ENCODE data around the gene JUNB. TPM values are rescaled to one million over a fixed set of nuclear protein-coding genes. Genes with fewer than 3 reads are reported as not detected.
"Not testable (repeated sequence)": the region's sequence is repeated elsewhere in the genome, so short reads cannot be mapped to it uniquely, and the experiment has no call there.

The JUNB gene
- total RNA-seq, 2 experiments from 2014 or later = 292 to 299 TPM

DNA sequence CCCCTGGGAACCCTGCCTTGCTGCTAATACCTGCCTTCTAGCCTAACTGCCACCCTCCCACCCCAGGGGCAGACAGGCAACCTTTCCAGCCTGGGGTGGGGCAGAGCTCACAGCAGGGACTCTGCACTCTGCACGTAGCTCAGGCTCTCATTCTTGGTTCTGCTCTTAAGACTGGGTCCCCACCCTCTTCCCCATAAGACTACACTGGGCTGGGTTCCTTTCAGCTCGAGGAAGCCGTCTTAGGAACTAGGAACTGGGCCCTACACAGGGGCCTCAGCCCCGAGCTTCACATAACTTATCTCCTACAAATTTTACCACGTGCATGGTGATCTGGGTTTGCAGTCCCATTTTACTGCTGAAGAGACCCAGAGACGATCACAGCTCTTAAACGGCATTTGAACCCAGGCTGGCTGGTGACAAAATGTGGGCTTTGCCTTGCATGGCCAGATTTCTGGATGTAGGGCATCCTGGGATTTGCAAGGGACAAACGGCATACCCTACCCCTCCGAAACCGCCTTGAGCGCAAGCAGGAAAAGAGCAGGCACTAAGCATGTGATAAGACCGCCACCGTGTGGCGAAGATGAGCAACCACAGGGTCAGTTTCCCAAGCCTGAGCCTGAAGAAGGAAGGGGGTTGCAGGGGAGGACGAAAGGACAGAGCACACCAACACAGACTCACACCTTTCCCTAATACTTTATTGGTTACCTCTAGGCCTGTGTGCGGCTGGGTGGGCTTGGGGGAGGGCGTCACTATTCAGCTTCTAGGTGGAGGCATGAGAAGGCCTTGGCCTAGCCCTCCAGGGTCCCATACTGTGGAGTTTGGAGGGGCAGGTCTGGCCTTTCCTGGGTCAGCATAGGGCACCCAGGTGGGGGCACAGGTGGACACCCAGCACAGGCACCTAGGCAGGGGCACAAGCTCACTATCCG, 5.1 kb downstream of the JUNB start:
- H3K9me3 Mint-ChIP-seq = no peaks in the 10 kb centered on the region
- CTCF ChIA-PET = interaction anchor here (0.7 to 14.2 kb wide), 41 partner anchors 10 to 507 kb away, joined by 3 to 480 read pairs (median 4); partner anchors contain the start of genes DNASE2, GET3, RNASEH2A and TNPO2
- H3K4me3 Mint-ChIP-seq = peak overlapping the region; percentile 68
- H3K27me3 Mint-ChIP-seq = no peaks in the 10 kb centered on the region
- intact Hi-C loops (cut with micrococcal nuclease) = loop anchor here (2.0 kb wide), 1 partner anchor 36 kb away; no protein-coding TSS in a partner anchor
- TF ChIP-seq, protein P1, sequence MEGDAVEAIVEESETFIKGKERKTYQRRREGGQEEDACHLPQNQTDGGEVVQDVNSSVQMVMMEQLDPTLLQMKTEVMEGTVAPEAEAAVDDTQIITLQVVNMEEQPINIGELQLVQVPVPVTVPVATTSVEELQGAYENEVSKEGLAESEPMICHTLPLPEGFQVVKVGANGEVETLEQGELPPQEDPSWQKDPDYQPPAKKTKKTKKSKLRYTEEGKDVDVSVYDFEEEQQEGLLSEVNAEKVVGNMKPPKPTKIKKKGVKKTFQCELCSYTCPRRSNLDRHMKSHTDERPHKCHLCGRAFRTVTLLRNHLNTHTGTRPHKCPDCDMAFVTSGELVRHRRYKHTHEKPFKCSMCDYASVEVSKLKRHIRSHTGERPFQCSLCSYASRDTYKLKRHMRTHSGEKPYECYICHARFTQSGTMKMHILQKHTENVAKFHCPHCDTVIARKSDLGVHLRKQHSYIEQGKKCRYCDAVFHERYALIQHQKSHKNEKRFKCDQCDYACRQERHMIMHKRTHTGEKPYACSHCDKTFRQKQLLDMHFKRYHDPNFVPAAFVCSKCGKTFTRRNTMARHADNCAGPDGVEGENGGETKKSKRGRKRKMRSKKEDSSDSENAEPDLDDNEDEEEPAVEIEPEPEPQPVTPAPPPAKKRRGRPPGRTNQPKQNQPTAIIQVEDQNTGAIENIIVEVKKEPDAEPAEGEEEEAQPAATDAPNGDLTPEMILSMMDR (IDR thresholded peaks at IDR 0.05) = peak; percentile 93
- H3K36me3 Mint-ChIP-seq (ENCODE audit: low read depth) = peaks cover 36% of the 10 kb centered on the region
- H3K27ac Mint-ChIP-seq = peak overlapping the region; percentile 87
- H3K4me1 Mint-ChIP-seq (ENCODE audit: low read depth) = peaks cover 34% of the 10 kb centered on the region
- POLR2A ChIA-PET = interaction anchor here (0.7 to 3.6 kb wide), 14 partner anchors 9 to 356 kb away, joined by 3 to 26 read pairs (median 4); partner anchors contain the start of genes HOOK2 and RNASEH2A
- ATAC-seq = peak; percentile 15
- peak; percentile 80 for DNase-seq

DNA sequence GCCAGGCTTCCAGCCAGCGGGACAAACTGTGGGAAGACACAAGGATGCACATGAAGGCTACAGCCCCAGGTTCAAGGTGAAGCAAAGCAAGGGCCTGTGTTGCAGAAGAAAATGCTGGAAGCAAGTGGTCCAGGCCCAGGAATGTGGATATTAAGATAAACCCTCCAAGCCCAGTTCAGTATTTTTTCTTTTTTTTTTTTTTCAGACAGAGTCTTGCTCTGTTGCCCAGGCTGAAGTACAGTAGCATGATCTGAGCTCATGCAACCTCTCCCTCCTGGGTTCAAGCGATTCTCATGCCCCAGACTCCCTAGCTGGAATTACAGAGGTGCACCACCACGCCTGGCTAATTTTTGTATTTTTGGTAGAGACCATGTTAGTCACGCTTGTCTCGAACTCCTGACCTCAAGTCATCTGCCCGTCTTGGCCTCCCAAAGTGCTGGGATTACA, 5.9 kb downstream of the JUNB start:
- DNase-seq (no peak), ATAC-seq (no peak)
- H3K9me3 Mint-ChIP-seq = no peaks in the 10 kb centered on the region
- intact Hi-C loops (cut with micrococcal nuclease) = loop anchor here (2.0 kb wide), 1 partner anchor 36 kb away; no protein-coding TSS in a partner anchor
- POLR2A ChIA-PET = interaction anchor here (0.7 to 3.6 kb wide), 6 partner anchors 14 to 40 kb away, joined by 3 to 26 read pairs (median 9); partner anchors contain the start of gene HOOK2
- CTCF ChIA-PET = interaction anchor here (1.1 to 14.2 kb wide), 15 partner anchors 9 to 125 kb away, joined by 3 to 480 read pairs (median 8); partner anchors contain the start of genes GET3, RNASEH2A and TRIR
- TF ChIP-seq, protein P1 (IDR thresholded peaks at IDR 0.05) = no peak
- no peak overlapping the region for H3K4me3 Mint-ChIP-seq
- no peak overlapping the region for H3K27ac Mint-ChIP-seq
- no peaks in the 10 kb centered on the region for H3K27me3 Mint-ChIP-seq
- H3K36me3 Mint-ChIP-seq (ENCODE audit: low read depth) = peaks cover 32% of the 10 kb centered on the region
- peaks cover 35% of the 10 kb centered on the region for H3K4me1 Mint-ChIP-seq (ENCODE audit: low read depth)

DNA sequence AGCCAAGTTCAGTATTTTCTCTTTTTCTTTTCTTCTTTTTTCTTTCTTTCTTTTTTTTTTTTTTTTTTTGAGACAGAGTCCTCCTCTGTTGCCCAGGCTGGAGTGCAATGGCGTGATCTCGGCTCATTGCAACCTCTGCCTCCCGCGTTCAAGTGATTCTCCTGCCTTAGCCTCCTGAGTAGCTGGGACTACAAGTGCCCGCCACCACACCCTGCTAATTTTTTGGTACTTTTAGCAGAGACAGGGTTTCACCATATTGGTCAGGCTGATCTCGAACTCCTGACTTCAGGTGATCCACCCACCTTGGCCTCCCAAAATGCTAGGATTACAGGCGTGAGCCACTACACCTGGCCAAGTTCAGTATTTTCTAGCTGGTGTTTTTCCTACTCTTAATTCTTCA, 6.3 kb downstream of the JUNB start:
- Mint-ChIP-seq H3K4me1 (ENCODE audit: low read depth) (peaks cover 40% of the 10 kb centered on the region), H3K36me3 (ENCODE audit: low read depth) (peaks cover 29% of the 10 kb centered on the region)
- not testable (repeated sequence) for H3K4me3 Mint-ChIP-seq, DNase-seq, H3K9me3 Mint-ChIP-seq, H3K27ac Mint-ChIP-seq, H3K27me3 Mint-ChIP-seq, ATAC-seq
- ChIA-PET POLR2A (interaction anchor here (0.8 to 3.6 kb wide), 4 partner anchors 13 to 35 kb away, joined by 3 to 26 read pairs (median 9); partner anchors contain the start of gene HOOK2), CTCF (interaction anchor here (1.1 to 14.2 kb wide), 7 partner anchors 8 to 101 kb away, joined by 3 to 480 read pairs (median 49); partner anchors contain the start of gene RNASEH2A)
- intact Hi-C loops (cut with micrococcal nuclease) = loop anchor here (2.0 kb wide), 1 partner anchor 37 kb away; no protein-coding TSS in a partner anchor

DNA sequence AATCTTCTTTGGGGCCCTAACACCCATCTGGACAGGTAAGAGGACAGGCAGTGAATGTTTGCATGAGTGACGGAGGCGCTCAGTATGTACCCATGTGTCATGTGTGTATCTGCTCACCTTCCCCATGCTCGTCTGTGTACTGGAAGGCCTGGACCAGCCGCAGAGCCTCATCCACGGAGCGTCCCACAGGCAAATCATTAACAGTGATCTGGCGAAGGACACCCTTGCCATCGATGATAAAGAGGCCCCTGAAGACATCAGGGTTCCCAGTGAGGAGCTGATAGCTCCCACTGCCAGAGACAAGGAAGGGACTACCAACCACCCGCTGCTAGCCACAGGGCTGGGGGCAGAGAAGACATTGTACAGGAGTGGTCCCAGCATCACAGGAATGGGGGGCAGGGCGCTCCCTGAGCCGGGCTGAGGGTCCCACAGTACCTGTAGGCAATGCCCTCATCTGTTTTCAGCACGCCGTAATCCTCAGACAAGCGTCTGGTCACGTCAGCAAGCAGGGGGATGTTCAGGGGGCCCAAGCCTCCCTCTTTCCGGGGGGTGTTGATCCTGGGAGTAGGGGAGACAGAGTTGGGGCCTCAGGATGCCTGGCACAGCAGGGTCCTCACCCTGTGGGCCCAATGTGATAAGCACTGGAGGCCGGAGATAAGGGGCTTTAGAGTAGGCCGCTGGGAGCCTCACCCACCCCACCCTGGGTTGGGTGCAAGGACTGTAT, 8.6 kb downstream of the JUNB start:
- no peak overlapping the region for H3K27ac Mint-ChIP-seq

More for the DNA sequence above, 8.6 kb downstream of the JUNB start:
- TF ChIP-seq, protein P1 (IDR thresholded peaks at IDR 0.05) = no peak
- peak overlapping the region; percentile 90 for H3K4me3 Mint-ChIP-seq
- DNase-seq (no peak), ATAC-seq (no peak)
- peaks cover 31% of the 10 kb centered on the region for H3K4me1 Mint-ChIP-seq (ENCODE audit: low read depth)
- ChIA-PET CTCF (interaction anchor here (0.7 to 14.2 kb wide), 5 partner anchors 20 to 48 kb away, joined by 4 to 480 read pairs (median 61); no protein-coding TSS in a partner anchor), POLR2A (interaction anchor here (0.7 to 2.9 kb wide), 6 partner anchors 9 to 140 kb away, joined by 3 to 10 read pairs (median 5); partner anchors contain the start of genes DHPS, FBXW9 and JUNB)
- peaks cover 16% of the 10 kb centered on the region for H3K36me3 Mint-ChIP-seq (ENCODE audit: low read depth)
- intact Hi-C loops (cut with micrococcal nuclease) = no loop called here
- H3K9me3 Mint-ChIP-seq = no peaks in the 10 kb centered on the region
- peaks cover 2% of the 10 kb centered on the region for H3K27me3 Mint-ChIP-seq
